T-helper 22 cell (primary cell): Measurements from ENCODE around the gene ALG1.
"Not testable (repeated sequence)": the region's sequence is repeated elsewhere in the genome, so short reads cannot be mapped to it uniquely, and the experiment has no call there.

Experiments used
- DNase-seq: peaks from one replicate; pipeline ENCODE4 v3.0.0-alpha.2; 2020; ENCODE audit warnings: low read depth

ALG1 gene

DNA sequence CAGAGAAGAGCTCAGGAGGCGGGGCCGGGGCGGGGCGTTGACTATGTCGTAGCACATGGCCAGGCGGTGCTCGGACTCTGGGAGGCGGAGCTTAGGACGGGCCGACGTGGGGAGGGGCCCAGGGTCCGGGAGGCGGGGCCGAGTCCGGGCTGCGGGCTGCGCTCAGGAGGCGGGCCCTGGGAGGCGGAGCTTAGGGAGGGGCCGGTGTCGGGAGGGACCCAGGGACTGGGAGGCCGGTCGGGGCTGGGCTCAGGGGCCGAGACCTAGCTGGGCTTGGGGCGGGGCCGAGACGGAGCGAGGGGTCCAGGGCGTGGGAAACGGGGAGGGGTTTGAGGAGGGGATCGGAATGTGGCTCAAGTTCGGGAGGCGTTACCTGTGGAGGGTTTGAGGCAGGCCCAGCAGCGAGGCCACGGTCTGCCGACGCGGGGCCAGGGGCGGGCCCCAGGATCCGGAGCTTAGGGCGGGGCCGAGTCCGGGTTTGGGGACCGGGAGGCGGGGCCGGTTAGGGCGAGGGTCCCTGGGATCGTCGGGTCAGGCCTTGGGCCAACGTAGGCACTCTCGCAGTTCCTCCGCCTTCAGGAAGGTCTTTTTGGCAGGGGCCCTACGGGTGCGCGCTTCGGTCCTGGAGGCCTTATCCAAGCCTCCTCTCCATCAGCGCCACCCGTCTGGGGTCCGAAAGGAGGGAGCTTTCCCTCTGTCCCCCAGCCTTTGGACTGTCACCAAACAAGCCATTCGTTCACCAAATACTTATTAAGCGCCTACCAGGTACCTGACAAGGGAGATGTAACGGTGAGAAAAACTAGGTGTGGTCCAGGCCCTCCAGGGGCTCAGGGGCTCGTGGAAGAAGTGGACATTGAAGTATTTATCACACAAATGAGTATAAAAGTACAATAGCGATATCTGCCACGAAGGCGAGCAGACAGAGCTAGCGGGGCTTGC lies 26.8 kb downstream of the ALG1 start:
- peak; percentile 60 for DNase-seq

DNA sequence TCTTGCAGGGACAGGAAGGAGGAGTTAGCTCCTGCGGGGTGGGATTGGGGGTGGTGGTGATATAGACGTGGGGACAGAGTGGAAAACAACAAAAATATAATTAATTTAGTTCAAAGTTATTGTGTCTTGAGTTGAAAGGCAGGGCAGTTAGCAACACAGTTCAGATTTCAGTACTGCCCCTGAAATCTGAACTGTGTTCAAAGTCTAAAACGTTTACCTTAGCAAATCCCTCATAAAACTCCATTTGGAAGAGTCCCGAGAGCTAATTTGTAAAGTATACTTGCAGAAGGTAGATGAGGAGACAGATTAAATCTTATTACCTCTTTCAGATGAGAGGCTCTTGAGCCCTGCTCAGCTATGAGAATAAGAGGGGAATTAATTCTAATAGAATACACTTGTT lies 27.5 kb downstream of the ALG1 start:
- DNase-seq, result not testable (repeated sequence)

DNA sequence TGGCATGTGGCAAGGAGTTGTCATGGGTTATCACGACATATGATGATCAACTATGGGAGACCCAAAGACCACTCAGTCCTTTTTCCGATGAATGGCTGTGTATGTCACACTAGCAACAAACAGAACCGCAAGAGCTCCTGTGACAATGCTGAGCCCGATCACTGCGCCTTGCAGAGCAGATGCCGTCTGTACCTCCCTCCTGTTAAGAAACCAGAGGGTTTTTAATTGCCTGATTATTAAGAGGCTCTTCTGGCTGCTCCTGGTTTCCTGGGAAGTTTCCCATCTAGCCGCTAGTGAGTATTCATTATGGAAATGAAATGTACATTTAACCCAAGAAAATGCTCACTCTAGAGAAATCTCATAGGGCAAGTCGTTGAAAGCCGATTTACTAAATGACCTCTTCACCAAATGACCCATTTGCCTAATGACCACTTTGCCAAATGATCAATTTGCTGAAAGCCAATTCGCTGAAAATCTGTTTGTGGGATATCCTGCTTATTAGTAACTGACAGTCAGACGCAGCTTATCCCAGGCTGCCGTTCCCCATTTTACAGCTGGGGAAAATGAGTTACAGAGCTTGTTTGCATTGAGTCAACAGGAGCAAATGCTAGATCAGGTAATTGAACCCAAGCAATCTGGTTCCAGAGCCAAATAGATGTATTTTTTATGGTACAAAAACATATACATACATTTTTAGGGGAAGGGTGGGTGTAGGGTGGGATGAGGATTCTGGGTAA lies 31.8 kb downstream of the ALG1 start:
- DNase-seq, result not testable (repeated sequence)

DNA sequence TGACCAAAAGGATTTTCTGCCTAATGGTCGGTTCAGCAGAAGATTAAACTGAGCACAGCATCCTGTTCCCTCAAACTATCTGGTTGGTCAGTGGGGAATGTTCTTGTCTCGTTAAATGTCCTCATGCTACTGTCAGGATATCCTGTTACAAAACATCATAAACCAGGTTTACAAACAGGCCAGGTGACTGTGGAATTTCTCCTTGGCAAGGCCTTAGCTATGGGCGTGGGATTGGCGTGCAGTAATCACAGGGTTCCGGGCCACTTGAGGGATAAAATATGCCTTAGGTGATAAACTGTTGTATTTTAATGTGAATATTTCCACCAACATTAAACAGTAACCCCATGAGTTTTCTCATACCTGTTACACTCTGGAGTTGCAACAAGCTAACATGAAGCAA lies 33.4 kb downstream of the ALG1 start:
- not testable (repeated sequence) for DNase-seq

DNA sequence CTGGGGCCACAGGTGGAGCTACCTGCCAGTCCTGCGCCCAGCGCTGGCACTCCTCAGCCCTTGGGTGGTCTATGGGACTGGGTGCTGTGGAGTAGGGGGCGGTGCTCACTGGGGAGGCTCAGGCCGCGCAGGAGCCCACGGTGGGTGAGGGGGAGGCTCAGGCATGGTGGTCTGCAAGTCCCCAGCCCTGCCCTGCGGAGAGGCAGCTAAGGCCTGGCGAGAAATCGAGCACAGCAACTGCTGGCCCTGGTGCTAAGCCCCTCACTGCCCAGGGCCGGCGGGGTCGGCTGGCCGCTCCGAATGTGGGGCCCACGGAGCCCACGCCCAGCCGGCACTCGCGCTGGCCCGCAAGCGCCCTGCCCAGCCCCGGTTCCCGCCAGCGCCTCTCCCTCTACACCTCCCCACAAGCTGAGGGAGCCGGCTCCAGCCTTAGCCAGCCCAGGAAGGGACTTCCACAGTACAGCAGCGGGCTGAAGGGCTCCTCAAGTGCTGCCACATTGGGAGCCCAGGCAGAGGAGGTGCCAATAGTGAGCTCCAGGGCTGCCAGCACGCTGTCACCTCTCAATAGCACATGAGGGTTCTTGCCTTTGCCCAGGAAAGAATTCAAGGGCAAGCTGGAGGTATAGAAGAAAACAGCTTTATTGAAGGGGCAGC lies 37.0 kb downstream of the ALG1 start:
- DNase-seq, result no peak

- DNase-seq, result not testable (repeated sequence)
Observed at GRCh38 chr16:5110933-5111332, 39.3 kb downstream of the ALG1 start.

GRCh38 chr16:5116780-5117295 lies 45.2 kb downstream of the ALG1 start:
- DNase-seq, result not testable (repeated sequence)

DNA sequence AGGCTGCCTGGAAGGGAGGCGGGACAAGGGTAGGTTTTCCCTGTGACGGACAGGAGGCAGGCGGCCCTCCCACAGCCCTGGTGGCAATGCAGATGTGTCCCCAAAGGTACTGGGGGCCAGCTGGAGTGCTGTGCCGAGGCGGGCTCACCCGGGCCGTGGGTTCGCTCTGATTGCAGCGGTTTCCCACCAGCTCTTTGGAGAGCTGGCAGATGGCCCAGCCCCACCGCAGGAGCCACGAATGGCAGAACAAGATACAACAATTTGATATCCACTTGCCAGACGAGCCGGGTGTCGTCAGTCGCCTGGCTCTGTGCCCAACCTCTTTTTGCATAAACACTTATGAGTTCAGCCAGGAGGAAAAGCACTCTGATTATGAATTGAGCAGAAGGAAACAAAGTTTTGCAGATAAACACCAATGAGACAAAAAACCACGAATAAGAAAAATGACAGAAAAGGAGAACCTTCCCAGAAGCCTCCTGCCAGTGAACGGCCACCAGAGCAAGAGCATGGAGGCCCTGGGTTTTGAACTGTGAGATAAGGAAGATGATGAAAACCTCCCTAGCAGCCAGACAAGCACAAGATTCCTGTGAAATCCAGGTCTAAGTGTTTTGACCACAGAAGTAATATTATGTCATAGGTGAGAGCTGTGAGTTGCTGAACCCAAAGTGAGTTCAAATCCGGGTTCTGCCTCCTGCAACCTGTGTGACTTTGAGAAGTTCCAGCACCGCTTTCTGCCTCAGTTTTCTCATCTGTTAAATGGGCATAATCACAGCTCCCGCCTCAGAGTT lies 45.9 kb downstream of the ALG1 start:
- peak; percentile 40 for DNase-seq

GRCh38 chr16:5131467-5132004 lies 59.9 kb downstream of the ALG1 start:
- DNase-seq, result not testable (repeated sequence)

- DNase-seq, result not testable (repeated sequence)
Observed at GRCh38 chr16:5132915-5133600, 61.4 kb downstream of the ALG1 start.

- DNase-seq, result not testable (repeated sequence)
Observed at GRCh38 chr16:5134739-5135452, 63.3 kb downstream of the ALG1 start.
